LHCN-M2 (cell line): ENCODE data around the gene CBL. TPM values are rescaled to one million over a fixed set of nuclear protein-coding genes. Genes with fewer than 3 reads are reported as not detected.
A peak's percentile ranks its signal among the peaks of the same experiment; 100 is the strongest.

ENCODE experiments used
- DNase-seq: peaks from one replicate; pipeline ENCODE4 v3.0.0-alpha.2; 2012; ENCODE audit warnings: low read depth
- total RNA-seq: library from RNA; depleted of rRNA; stranded (reverse); fragments of >200 nt; gene quantifications from 2 replicates; pipeline ENCODE4 v1.2.3, GENCODE V29; 2014

Gene CBL
- total RNA-seq, 1 experiment from 2014 or later: 18.3 TPM

- DNase-seq: no peak
These were observed 104.0 kb downstream of the CBL start for GRCh38 chr11:119309953-119310681.

DNA sequence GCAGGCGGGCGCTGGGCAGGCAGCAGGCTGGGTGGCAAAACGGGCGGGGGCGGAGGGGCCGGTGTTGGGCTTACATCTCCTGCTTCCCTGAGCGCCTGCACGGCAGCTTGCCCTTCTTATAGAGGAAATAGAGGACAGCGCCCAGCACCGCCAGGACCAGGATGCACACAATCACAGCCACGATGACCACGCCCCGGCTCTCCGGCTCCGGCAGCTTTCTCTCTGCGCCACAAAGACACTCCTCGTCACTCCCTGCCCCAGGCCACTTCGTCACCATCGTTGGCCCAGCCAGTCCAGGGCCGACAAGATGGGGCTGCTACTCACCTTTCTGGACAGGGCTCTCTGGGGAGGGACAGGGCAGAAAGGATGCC, 104.5 kb downstream of the CBL start:
- DNase-seq: no peak

DNA sequence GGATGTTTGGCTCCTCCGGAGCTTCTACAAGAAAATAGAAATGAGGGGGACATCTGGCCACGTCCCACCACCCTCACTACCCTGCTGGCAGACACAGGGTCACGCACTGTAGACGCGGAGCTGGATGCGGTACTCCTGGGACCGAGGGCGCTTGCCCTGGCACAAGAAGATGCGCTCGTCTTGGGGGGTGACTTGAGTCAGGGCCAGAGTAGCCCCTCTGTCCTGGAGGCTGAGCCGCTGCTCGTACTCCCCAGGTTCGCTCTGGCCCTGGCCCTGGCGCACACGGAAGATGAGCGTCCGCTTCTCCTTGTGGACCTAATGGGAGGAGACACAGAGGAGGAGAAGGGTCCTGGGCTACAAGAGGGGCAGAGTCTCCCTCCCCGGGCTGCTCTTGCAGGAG, 108.6 kb downstream of the CBL start:
- DNase-seq: no peak

DNA sequence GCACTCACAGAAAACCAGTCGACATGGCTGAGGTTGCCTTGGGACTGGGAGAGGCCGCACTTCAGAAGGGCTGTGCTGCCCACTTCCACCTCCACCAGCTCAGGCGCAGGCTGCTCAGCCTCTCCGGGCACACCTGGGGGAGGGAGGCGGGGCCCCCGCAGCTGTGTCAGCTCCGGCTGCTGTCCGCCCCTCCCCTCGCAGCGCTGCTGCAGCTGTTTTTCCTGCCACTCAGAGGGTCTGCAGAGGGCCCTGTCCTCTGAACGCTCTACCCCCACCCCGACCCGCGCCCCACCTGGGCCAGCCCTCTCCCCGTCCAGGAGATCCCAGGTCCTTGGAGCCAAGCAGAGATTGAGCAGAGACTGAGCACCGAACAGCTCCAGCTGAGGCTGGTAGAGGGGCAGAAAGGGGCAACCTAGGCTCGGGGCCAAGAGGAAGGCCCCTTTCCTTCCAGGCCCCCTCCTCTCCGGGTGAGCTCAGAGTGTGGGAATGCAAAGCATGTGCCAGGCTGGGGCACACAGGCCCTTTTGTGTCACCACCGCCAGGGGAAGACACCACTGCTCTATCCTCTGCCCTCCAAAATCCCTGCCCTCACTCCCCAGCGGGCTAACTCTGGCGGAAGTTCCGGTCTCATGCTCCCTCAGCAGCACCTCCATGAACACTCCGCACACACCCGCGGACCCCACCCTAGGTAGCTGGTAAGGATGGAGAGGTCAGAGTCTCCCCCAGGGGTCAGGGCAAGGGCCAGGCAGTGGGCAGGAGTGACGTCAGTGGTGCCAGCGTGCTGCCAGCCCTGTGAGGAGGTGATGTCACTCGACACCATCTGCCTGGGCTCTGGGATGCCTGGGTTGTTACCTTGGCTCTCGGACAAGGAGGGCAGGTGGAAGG, 109.2 kb downstream of the CBL start:
- DNase-seq: no peak

DNA sequence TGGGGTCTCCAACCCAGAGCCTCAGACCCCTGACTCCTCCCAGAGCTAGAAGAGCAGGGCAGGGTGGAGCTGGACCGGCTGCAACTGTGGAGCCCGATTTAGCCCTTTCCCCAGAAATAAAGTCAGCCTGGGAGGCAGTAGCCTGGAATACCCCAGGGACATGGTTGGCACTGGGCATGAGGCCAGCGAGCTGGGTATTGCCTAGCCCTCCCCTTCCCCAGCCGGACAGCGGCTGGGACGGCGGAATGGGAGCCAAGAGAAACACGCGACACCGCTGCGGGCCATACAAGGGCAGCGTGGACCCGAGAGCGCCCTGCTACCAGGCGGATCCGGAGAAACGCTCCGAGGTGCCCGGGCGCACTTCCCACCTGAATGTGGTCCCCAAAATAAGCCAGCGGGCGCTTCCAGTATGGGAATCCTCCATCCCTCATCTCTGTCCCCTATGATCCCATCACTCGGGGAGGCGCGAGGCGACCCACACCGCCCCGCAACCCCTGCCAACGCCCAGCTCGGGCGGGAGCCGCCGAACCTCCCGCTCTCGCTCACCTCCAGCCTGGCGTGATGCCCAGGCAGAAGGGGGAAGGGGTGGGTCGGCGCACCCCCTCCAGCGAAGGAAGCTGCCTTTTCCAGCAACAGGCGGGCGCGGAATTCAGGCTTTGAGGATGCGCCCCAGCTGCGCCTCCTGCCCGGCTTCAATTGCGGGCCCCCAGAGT, 110.0 kb downstream of the CBL start:
- peak; percentile 35 for DNase-seq

DNA sequence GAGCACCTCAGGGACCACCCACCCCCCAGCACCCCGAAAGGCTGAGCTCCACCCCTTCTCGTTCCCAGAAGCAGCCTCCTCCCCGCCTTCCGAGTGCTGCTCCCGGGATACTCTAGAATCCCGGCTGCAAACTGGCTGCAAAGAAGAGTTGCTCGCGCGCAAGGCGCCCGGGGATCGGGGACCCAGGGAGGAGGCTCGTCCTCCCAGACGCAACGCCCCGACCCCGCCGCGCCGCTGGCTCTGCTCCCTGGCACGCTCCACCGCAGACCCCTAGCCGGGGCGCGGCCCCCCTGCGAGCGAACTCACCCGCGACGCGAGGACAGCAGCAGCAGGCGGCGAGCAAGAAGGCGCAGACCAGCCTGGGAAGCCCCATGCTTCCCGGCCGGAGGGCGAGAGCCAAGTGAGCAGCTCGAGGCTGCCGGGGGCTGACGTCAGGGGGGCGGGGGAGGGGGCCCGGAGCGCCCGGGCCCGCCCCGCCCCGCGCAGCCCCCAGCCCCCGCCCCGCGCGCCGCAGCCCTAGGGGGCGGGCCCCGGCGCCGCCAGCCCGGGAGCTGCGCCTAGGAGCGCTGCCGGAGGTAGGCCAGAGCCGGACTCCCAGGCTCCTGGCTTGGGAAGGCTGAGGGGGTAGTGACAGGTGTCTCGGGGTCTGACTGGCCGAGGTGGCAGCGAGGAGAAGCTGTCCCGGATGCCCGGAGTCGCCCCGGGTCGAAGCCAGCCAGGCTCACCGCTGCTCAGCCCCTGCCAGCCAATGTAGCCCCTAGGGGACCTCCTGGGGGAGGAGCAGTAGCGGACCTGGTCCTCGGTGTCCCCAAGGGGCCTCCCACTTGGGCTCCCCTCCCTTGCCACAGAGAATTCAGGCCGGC, 110.8 kb downstream of the CBL start, which contains the start of gene MCAM:
MCAM (minus strand) TSS at position 402 of the 863 bp plus-strand sequence; CDS start at position 373, 29 bp downstream.
- no peak for DNase-seq

GRCh38 chr11:119317592-119318239, 111.6 kb downstream of the CBL start:
- no peak for DNase-seq

GRCh38 chr11:119318240-119319135, 112.3 kb downstream of the CBL start:
- DNase-seq: no peak

GRCh38 chr11:119319136-119319699, 113.1 kb downstream of the CBL start:
- no peak for DNase-seq

DNA sequence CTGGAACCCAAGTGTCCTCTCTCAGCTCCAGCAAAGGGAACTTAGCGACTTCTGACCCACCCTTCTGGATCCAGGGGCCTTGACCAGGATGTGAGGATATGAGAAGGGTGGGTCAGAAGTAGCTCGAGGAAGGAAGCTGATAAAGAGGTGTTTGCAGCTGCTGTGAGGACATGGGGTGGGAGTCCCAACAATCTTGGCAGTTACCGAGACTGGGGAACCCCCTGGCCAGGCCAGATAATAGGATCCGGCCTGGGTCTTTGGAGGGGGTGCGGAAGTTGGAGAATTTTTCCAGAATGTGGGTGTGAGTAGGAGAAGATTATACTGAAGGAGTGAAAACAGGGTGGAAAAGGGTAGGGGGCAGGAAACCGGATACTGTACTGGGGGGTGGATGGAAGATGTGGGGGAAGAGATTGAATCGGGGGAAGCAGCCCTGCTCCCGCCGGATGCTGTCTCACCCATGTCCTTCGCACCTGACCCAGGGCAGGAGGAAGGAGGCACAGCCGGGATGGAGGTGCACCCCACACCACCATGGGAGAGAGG, 113.6 kb downstream of the CBL start:
- no peak for DNase-seq

GRCh38 chr11:119320240-119320775, 114.2 kb downstream of the CBL start:
- no peak for DNase-seq

DNA sequence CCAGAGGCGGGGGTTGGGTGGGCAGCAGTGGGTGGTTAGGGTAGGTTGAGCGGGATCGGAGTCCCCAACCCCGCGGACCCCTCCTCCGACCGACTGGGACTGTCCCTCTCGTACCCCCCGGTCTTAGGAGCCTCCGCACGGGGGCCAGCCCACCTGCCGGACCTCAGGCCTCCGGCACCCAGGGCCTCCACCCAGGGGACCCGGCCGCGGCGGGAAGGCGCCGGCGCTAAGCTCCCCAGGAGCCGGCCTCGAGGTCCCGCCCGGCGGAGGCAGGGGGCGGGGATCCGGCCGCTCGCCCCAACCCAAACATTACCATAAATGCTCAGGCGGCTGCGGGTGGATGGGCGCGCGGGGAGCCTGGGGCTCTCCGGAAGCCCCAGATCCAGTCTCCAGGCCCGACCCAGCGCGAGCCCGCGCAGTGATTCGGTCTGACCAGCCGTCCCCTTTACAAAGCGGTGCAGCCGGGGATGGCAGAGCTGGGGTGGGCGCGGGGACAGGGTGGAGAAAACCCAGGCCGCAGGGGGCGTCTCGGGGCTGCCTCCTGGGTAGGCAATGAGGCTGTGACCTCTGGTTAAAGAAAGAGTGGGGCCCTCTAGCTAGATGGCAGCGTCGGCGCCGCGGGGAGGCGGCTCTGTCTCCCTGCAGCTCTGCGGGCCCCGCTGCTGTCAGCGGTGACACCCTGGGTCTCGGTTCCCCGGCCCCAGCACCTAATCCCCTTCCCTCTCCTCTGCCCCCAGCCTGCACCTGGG, 114.8 kb downstream of the CBL start:
- DNase-seq: no peak

GRCh38 chr11:119322360-119322739, 116.2 kb downstream of the CBL start:
- no peak for DNase-seq

GRCh38 chr11:119322921-119323531, 116.9 kb downstream of the CBL start:
- DNase-seq: no peak

GRCh38 chr11:119323532-119324033, 117.4 kb downstream of the CBL start:
- DNase-seq: peak; percentile 61

DNA sequence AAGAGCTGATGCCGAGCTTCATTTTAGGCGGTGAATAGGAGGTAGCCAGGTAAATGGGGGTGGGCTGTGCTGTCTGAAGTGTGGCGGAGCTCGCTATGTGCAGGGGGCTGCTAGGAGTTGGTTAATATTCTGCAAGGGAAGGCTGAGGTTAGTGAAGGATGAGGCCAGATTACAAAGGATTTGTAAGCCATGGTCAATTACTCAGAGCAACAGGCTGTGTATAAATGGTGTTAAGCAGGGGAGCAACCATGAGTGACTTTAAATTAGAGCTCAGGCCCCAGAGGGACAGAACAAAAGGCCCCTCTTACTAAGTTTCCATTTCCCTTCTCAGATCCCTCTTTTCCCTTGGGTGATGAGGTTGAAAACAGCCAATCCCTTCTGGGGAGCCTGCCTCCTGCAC, 118.0 kb downstream of the CBL start:
- DNase-seq: no peak

DNA sequence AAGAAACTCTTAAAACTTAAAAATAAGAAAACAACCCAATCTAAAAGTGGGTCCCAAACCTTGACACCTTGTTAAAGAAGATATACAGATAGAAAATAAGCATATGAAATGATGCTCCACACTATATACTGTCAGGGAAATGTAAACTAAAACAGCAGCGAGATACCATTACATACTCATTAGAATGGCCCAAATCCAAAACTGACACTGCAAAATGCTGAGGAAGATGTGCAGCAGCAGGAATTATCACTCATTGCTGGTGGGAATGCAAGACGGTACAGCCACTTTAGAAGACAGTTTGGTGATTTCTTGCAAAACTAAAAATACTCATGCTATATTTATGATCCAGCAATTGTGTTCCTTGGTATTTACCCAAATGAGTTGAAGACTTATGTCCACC, 123.2 kb downstream of the CBL start:
- DNase-seq: no peak
